HUDEP-2 (cell line): Measurements from ENCODE around the gene MYB.
A peak's percentile ranks its signal among the peaks of the same experiment; 100 is the strongest.
"Not testable (repeated sequence)": the region's sequence is repeated elsewhere in the genome, so short reads cannot be mapped to it uniquely, and the experiment has no call there.

Experiments
- DNase-seq, 76 experiments: peaks; one replicate each; lab custom pipeline; 2025; ENCODE audit not compliant: unreplicated experiment in 76 of 76; lab: John Stamatoyannopoulos, UW

The MYB gene

GRCh38 chr6:135162678-135163439 lies 18.2 kb upstream of the MYB start:
- peak in 46 of 76 experiments; percentile 14 to 69 (median 42) for DNase-seq

- DNase-seq, result no peak
These were observed 17.7 kb upstream of the MYB start for GRCh38 chr6:135163440-135163738.

GRCh38 chr6:135164387-135164786 lies 16.7 kb upstream of the MYB start:
- not testable (repeated sequence) for DNase-seq

GRCh38 chr6:135165031-135165430 lies 16.1 kb upstream of the MYB start:
- no peak for DNase-seq

GRCh38 chr6:135166515-135166914 lies 14.6 kb upstream of the MYB start:
- no peak for DNase-seq

GRCh38 chr6:135167617-135168016 lies 13.5 kb upstream of the MYB start:
- no peak for DNase-seq

- no peak for DNase-seq
These were observed 12.3 kb upstream of the MYB start for GRCh38 chr6:135168766-135169165.

GRCh38 chr6:135170238-135170637 lies 10.9 kb upstream of the MYB start:
- no peak for DNase-seq

GRCh38 chr6:135170849-135171248 lies 10.3 kb upstream of the MYB start:
- no peak for DNase-seq

GRCh38 chr6:135173242-135173988 lies 7.7 kb upstream of the MYB start:
- peak in 52 of 76 experiments; percentile 16 to 83 (median 53) for DNase-seq

- no peak for DNase-seq
These were observed 7.1 kb upstream of the MYB start for GRCh38 chr6:135173989-135174484.

- no peak for DNase-seq
These were observed 5.0 kb upstream of the MYB start for GRCh38 chr6:135176058-135176457.

GRCh38 chr6:135176464-135176863 lies 4.6 kb upstream of the MYB start:
- DNase-seq, result no peak

- peak in 18 of 76 experiments; percentile 19 to 55 (median 32) for DNase-seq
These were observed 1.7 kb upstream of the MYB start for GRCh38 chr6:135179372-135179771.

GRCh38 chr6:135179920-135180541 lies 1.1 kb upstream of the MYB start:
- DNase-seq, result no peak

- peak in 12 of 76 experiments; percentile 30 to 67 (median 50) for DNase-seq
These were observed 394 bp downstream of the MYB start for GRCh38 chr6:135181333-135182070.

- peak in 56 of 76 experiments; percentile 29 to 95 (median 63) for DNase-seq
These were observed 1.2 kb downstream of the MYB start for GRCh38 chr6:135182071-135183001.

- peak in 61 of 76 experiments; percentile 29 to 81 (median 60) for DNase-seq
These were observed 2.0 kb downstream of the MYB start for GRCh38 chr6:135183002-135183531.
